GM12873 (cell line): ENCODE results near the gene PRAMEF25.
"Not testable (repeated sequence)": the region's sequence is repeated elsewhere in the genome, so short reads cannot be mapped to it uniquely, and the experiment has no call there.

ENCODE experiments used
- CTCF ChIP-seq: IDR thresholded peaks from 2 replicates; pipeline ENCODE4 v1.5.1; 2012; ENCODE audit warnings: low read depth, mild to moderate bottlenecking, moderate library complexity, low read length, control low read depth; ENCODE audit not compliant: insufficient read depth; ENCODE audit errors: missing control alignments

The PRAMEF25 gene

GRCh38 chr1:13070474-13070873, at the start of gene PRAMEF25:
Gene PRAMEF25 (plus strand): TSS chr1:13070774. CDS start chr1:13073694, 2,920 bp downstream.
- TF ChIP-seq CTCF: not testable (repeated sequence)

GRCh38 chr1:13056475-13056874, 14.1 kb upstream of the PRAMEF25 start, which contains the start of gene PRAMEF27:
Gene PRAMEF27 (minus strand): TSS chr1:13056575. CDS start chr1:13053659, 2,916 bp downstream.
- TF ChIP-seq CTCF: not testable (repeated sequence)

GRCh38 chr1:13116754-13117153, 46.2 kb downstream of the PRAMEF25 start, which contains the start of gene HNRNPCL2:
Gene HNRNPCL2 (minus strand): TSS chr1:13116854. CDS start chr1:13116400, 454 bp downstream.
- TF ChIP-seq CTCF: not testable (repeated sequence)
